Stimulated activated CD8-positive, alpha-beta memory T cell treated with anti-CD3 and anti-CD28 coated beads, Interleukin-7, amount 100 ng/mL, for 4 hours (primary cell): ENCODE data around the gene AKAP8.
"Not testable (repeated sequence)": the region's sequence is repeated elsewhere in the genome, so short reads cannot be mapped to it uniquely, and the experiment has no call there.

Source experiments
- DNase-seq, 2 donors: peaks; one replicate each; pipeline ENCODE4 v3.0.0-alpha.2; 2020; ENCODE audit warnings: low read depth in 2 of 2

The AKAP8 gene

GRCh38 chr19:15379083-15379998 lies at the start of gene AKAP8:
TSS of gene AKAP8 (minus strand) at chr19:15379787. CDS start at chr19:15379731, 56 bp downstream.
- peak; percentile 96 to 98 for DNase-seq

- no peak for DNase-seq
Measured at GRCh38 chr19:15427991-15428471, 48.4 kb upstream of the AKAP8 start.

- DNase-seq, result no peak
Measured at GRCh38 chr19:15427350-15427700, 47.7 kb upstream of the AKAP8 start.

- no peak for DNase-seq
Measured at GRCh38 chr19:15426485-15427349, 47.1 kb upstream of the AKAP8 start.

GRCh38 chr19:15425321-15425950 lies 45.8 kb upstream of the AKAP8 start:
- DNase-seq, result no peak

GRCh38 chr19:15424692-15425272 lies 45.2 kb upstream of the AKAP8 start:
- no peak for DNase-seq

GRCh38 chr19:15424121-15424520 lies 44.5 kb upstream of the AKAP8 start:
- DNase-seq, result no peak

- no peak for DNase-seq
Measured at GRCh38 chr19:15423130-15423529, 43.5 kb upstream of the AKAP8 start.

GRCh38 chr19:15422296-15423075 lies 42.9 kb upstream of the AKAP8 start:
- no peak for DNase-seq

GRCh38 chr19:15421721-15422260 lies 42.2 kb upstream of the AKAP8 start:
- DNase-seq, result no peak

- no peak for DNase-seq
Measured at GRCh38 chr19:15421136-15421695, 41.6 kb upstream of the AKAP8 start.

GRCh38 chr19:15419413-15420025 lies 39.9 kb upstream of the AKAP8 start:
- no peak for DNase-seq

- DNase-seq, result peak; percentile 97 to 99
Measured at GRCh38 chr19:15418579-15419412, 39.2 kb upstream of the AKAP8 start, which contains the start of gene AKAP8L. TSS of gene AKAP8L (minus strand) at chr19:15418988. CDS start at chr19:15418923, 65 bp downstream.

- DNase-seq, result no peak
Measured at GRCh38 chr19:15418231-15418578, 38.6 kb upstream of the AKAP8 start.

GRCh38 chr19:15417699-15418098 lies 38.1 kb upstream of the AKAP8 start:
- no peak for DNase-seq

- DNase-seq, result no peak
Measured at GRCh38 chr19:15412832-15413231, 33.2 kb upstream of the AKAP8 start.

- DNase-seq, result not testable (repeated sequence)
Measured at GRCh38 chr19:15411351-15411750, 31.8 kb upstream of the AKAP8 start.

GRCh38 chr19:15404780-15405211 lies 25.2 kb upstream of the AKAP8 start:
- DNase-seq, result no peak
